OCI-LY7 (cell line): ENCODE data around the gene MICALL2. TPM values are rescaled to one million over a fixed set of nuclear protein-coding genes. Genes with fewer than 3 reads are reported as not detected.

Experiments
- BruUV-seq: library from RNA; stranded (reverse); fragments of 400-500 nt; replicated peaks from 2 replicates; lab custom pipeline; 2021; lab: Mats Ljungman, UMichigan
- CTCF ChIA-PET: fragments of 300-600 bp; sonication (Branson Sonifier 250); formaldehyde crosslinking; loops from one replicate; lab custom pipeline; 2022; ENCODE audit warnings: antibody characterized with exemption; ENCODE audit not compliant: unreplicated experiment; lab: Charles Lee
- POLR2A ChIA-PET: fragments of 300-600 bp; sonication (Branson Sonifier 250); formaldehyde crosslinking; loops from one replicate; lab custom pipeline; 2022; ENCODE audit warnings: antibody characterized with exemption; lab: Charles Lee
- DNase-seq: peaks from one replicate; pipeline ENCODE4 v3.0.0-alpha.2; 2015; ENCODE audit warnings: low spot score
- H2AFZ ChIP-seq: fragments of 200-600 bp; sonication (generic), shearing (Covaris generic); 2 replicates; pipeline ENCODE4 v1.6.1; 2014; ENCODE audit warnings: mild to moderate bottlenecking, antibody characterized with exemption, low read length, moderate library complexity
- H3K27ac ChIP-seq: fragments of 200-600 bp; sonication (generic); 2 replicates; pipeline ENCODE4 v1.5.1; 2014; ENCODE audit warnings: mixed run types, low read depth, mild to moderate bottlenecking, moderate library complexity, low read length, inconsistent platforms; ENCODE audit not compliant: poor library complexity, severe bottlenecking
- H3K36me3 ChIP-seq: fragments of 200-600 bp; sonication (generic); 2 replicates; pipeline ENCODE4 v1.6.1; 2014; ENCODE audit warnings: mild to moderate bottlenecking, antibody characterized with exemption, low read length, moderate library complexity, mixed read lengths; ENCODE audit not compliant: insufficient read depth
- H3K4me1 ChIP-seq: fragments of 200-600 bp; sonication (generic); 2 replicates; pipeline ENCODE4 v1.5.1; 2014; ENCODE audit warnings: mild to moderate bottlenecking, low read length; ENCODE audit not compliant: insufficient read depth, poor library complexity, severe bottlenecking
- H3K4me2 ChIP-seq: fragments of 200-600 bp; sonication (generic); 2 replicates; pipeline ENCODE4 v1.6.1; 2014; ENCODE audit warnings: mild to moderate bottlenecking, low read length
- H3K4me3 ChIP-seq: fragments of 200-600 bp; sonication (generic); 2 replicates; pipeline ENCODE4 v1.5.1; 2014; ENCODE audit warnings: mild to moderate bottlenecking, low read depth, low read length; ENCODE audit not compliant: poor library complexity, severe bottlenecking
- H3K79me2 ChIP-seq: fragments of 200-600 bp; sonication (generic); 2 replicates; pipeline ENCODE4 v1.6.1; 2016; ENCODE audit warnings: low read depth, mild to moderate bottlenecking, low read length, moderate library complexity, mixed read lengths; ENCODE audit not compliant: insufficient read depth
- H3K9me2 ChIP-seq: fragments of 200-600 bp; sonication (generic); 2 replicates; pipeline ENCODE4 v1.6.1; 2016; ENCODE audit warnings: mild to moderate bottlenecking, low read length, mixed read lengths; ENCODE audit not compliant: insufficient read depth
- H3K9me3 ChIP-seq: fragments of 200-600 bp; sonication (generic); 2 replicates; pipeline ENCODE4 v1.6.1; 2014; ENCODE audit warnings: mild to moderate bottlenecking, mixed run types, low read length, mixed read lengths
- H4K20me1 ChIP-seq: fragments of 200-600 bp; sonication (generic); 2 replicates; pipeline ENCODE4 v1.6.1; 2014; ENCODE audit warnings: mild to moderate bottlenecking, antibody characterized with exemption, low read length, moderate library complexity, mixed read lengths; ENCODE audit not compliant: insufficient read depth
- CTCF ChIP-seq: fragments of 200-600 bp; sonication (generic); conservative IDR thresholded peaks from 2 replicates; pipeline ENCODE4 v1.5.1; 2014; ENCODE audit warnings: mild to moderate bottlenecking, antibody characterized with exemption, low read length, moderate library complexity, mixed read lengths
- EZH2phosphoT487 ChIP-seq: fragments of 200-600 bp; sonication (generic); IDR thresholded peaks from 2 replicates; pipeline ENCODE4 v1.6.1; 2018; ENCODE audit warnings: low read depth, borderline replicate concordance, mild to moderate bottlenecking, mixed run types, antibody characterized with exemption, low read length, moderate library complexity, mixed read lengths
- intact Hi-C: fragments of 100-400 bp; cut with micrococcal nuclease; formaldehyde crosslinking; loops from one replicate; pipeline ENCODE4 v1.10.0; 2022; ENCODE audit not compliant: unreplicated experiment
- total RNA-seq, 2 experiments: library from RNA; depleted of rRNA in 1 of 2; stranded (reverse); fragments of >200 nt in 1 of 2; shearing (Covaris generic) in 1 of 2; gene quantifications; 2 replicates each; pipeline ENCODE4 v1.2.3, GENCODE V29; 2014 to 2022

Gene MICALL2
- total RNA-seq, 2 experiments from 2014 or later = 1.4 to 4.5 TPM

DNA sequence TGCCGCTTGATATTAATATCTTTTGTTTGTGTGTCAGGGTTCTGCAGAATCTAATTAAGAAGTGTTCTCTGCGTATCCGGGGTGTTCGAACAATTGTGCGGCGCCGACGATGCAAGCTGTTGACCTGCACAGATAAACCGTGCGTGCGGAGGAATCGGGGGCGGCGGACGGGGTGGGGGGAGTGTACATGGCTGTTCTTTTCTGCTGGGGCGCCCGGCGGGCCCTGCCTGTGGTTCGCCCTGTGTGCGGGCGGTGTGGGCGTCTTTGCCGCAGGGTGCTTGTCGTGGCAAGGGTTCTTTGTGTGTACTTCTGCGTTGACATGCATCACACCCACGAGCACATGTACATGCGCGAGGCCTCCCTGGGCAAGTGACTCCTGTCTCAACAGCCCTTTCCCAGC lies 47.9 kb downstream of the MICALL2 start:
- no peaks in the 10 kb centered on the region for H3K79me2 ChIP-seq
- ChIA-PET POLR2A (interaction anchor here (0.6 kb wide), 1 partner anchor 11 kb away, joined by 3 read pairs; no protein-coding TSS in a partner anchor), CTCF (no interaction called here)
- no peaks in the 10 kb centered on the region for H3K9me3 ChIP-seq
- no peaks in the 10 kb centered on the region for H3K9me2 ChIP-seq
- BruUV-seq = no TSS peak
- H4K20me1 ChIP-seq = no peaks in the 10 kb centered on the region
- H3K27ac ChIP-seq = no peak overlapping the region
- TF ChIP-seq CTCF (no peak), EZH2phosphoT487 (no peak)
- no peak overlapping the region for H3K4me2 ChIP-seq
- H3K4me3 ChIP-seq = no peak overlapping the region
- no peak for DNase-seq
- intact Hi-C loops = loop anchor here (5.0 kb wide), 1 partner anchor 219 kb away; no protein-coding TSS in a partner anchor
- H3K36me3 ChIP-seq = no peaks in the 10 kb centered on the region
- H2AFZ ChIP-seq = no peak overlapping the region
- peaks cover 3% of the 10 kb centered on the region for H3K4me1 ChIP-seq

DNA sequence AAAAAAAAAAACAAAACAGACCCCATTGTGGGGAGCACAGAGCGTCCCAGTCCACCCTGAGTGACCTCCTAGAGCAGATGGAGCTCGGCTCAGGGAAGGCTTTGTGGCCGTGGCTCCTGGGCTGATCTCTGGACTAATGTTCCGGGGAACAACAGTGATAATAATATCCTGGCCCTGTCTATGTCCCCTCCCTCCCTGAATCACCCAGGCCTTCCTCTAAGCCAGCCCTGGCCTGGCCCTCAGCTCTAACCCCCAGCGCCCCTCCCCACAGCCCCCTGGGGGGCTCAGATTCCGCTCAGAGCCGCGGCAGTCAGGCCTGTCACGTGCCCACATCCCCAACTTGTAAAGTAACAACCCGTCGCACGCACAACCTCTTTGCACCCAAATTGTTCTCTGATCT lies 48.3 kb downstream of the MICALL2 start:
- no peak overlapping the region for H3K27ac ChIP-seq
- DNase-seq = no peak
- no peak overlapping the region for H3K4me3 ChIP-seq
- no TSS peak for BruUV-seq
- no peak for TF ChIP-seq EZH2phosphoT487
- TF ChIP-seq CTCF = no peak
- CTCF ChIA-PET = no interaction called here
- no peaks in the 10 kb centered on the region for H3K79me2 ChIP-seq
- no peak overlapping the region for H2AFZ ChIP-seq
- POLR2A ChIA-PET = interaction anchor here (0.6 kb wide), 1 partner anchor 11 kb away, joined by 3 read pairs; no protein-coding TSS in a partner anchor
- H3K36me3 ChIP-seq = no peaks in the 10 kb centered on the region
- peaks cover 3% of the 10 kb centered on the region for H3K4me1 ChIP-seq
- no peaks in the 10 kb centered on the region for H3K9me3 ChIP-seq
- intact Hi-C loops = loop anchor here (5.0 kb wide), 1 partner anchor 219 kb away; no protein-coding TSS in a partner anchor
- no peaks in the 10 kb centered on the region for H4K20me1 ChIP-seq
- H3K9me2 ChIP-seq = no peaks in the 10 kb centered on the region
- H3K4me2 ChIP-seq = no peak overlapping the region

- Histone ChIP-seq H3K4me2 (no peak overlapping the region), H3K4me1 (peaks cover 3% of the 10 kb centered on the region), H4K20me1 (no peaks in the 10 kb centered on the region), H3K27ac (no peak overlapping the region), H2AFZ (no peak overlapping the region), H3K36me3 (no peaks in the 10 kb centered on the region), H3K9me2 (no peaks in the 10 kb centered on the region), H3K79me2 (no peaks in the 10 kb centered on the region), H3K4me3 (no peak overlapping the region), H3K9me3 (no peaks in the 10 kb centered on the region)
- intact Hi-C loops = no loop called here
- no TSS peak for BruUV-seq
- ChIA-PET CTCF (no interaction called here), POLR2A (interaction anchor here (0.7 kb wide), 1 partner anchor 308 kb away, joined by 3 read pairs; no protein-coding TSS in a partner anchor)
- DNase-seq = no peak
- no peak for TF ChIP-seq EZH2phosphoT487
Measured at GRCh38 chr7:1409555-1409954, 49.7 kb downstream of the MICALL2 start.
